Suprapubic skin (tissue), 2 donors: ENCODE results near the gene AP2A1.

Experiments used
- EP300 ChIP-seq: sonication (generic); formaldehyde crosslinking; IDR thresholded peaks from one replicate; pipeline ENCODE4 v1.6.1; 2017; ENCODE audit warnings: antibody characterized with exemption
- POLR2A ChIP-seq, 2 donors: fragments of 450-650 bp; IDR thresholded peaks; one replicate each; pipeline ENCODE4 v1.6.1; 2017; ENCODE audit warnings: antibody characterized with exemption in 2 of 2, mild to moderate bottlenecking in 2 of 2, moderate library complexity in 2 of 2

GRCh38 chr19:49808711-49809159 is 41.9 kb downstream of the AP2A1 start:
- TF ChIP-seq POLR2A (IDR thresholded peaks at IDR 0.05), result no peak
- no peak for TF ChIP-seq EP300
